Left renal pelvis (tissue), 4 donors: ENCODE measurements around the gene PLCZ1. TPM values are rescaled to one million over a fixed set of nuclear protein-coding genes. Genes with fewer than 3 reads are reported as not detected.

Experiments
- DNase-seq, 4 donors: peaks; one replicate each; pipeline ENCODE4 v3.0.0-alpha.2; 2013; ENCODE audit warnings: low read depth in 4 of 4, low spot score in 3 of 4
- polyA plus RNA-seq, 4 donors: library from polyadenylated mRNA; unstranded; fragments of 120-200 nt; gene quantifications; one replicate each; pipeline ENCODE4 v1.2.1, GENCODE V29; 2013; ENCODE audit not compliant: insufficient read length in 4 of 4

PLCZ1 gene
- polyA plus RNA-seq, 4 donors, result 0.23 to 0.73 (median 0.61) TPM; not detected in 1

DNA sequence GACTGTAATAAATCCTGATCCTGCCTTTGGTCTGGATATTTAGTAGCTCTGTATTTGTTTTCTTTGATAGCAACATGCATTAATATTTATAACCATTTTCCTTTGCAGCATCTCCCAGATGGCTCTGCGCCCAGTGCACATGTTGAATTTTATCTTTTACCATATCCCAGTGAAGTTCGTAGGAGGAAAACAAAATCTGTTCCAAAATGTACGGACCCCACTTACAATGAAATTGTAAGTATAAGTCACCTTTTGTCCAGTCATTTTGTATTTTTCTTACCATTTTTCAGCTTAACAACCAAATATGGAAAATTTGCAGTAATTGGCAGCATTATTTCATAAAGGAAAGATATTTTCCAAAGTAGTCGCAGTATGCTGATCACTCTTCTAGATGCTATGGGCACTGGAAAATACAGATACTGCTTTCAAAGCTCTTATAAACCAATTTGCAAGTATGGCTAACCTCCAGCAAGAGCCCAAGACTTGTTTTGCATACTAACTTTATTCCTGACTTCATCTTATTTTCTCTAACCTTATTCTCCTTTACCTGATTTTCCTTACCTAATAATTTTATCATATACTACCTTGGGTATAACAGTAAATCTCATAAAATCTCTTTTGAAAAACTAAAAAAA is 97.4 kb downstream of the PLCZ1 start:
- no peak for DNase-seq

DNA sequence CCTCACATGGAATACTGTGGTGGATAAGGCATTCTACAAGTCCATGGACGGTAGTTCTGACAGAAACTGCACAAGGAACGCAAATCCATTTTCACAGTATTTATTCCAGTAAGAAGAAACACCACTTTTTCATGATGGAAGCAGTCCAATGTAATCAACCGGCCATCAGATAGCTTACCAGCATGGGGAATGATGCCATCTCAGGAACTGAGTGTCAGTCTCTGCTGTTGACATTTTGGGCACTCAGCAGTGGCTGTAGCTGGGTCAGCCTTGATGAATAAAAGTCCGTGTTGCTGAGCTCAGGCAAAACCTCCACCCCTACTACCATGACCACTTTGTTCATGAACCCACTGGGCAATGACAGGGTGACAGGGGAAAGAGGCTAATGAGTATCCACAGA is 103.4 kb downstream of the PLCZ1 start:
- no peak for DNase-seq

Other genes with a start within 250 kb of the PLCZ1 start
- under 1 TPM in 2 of 4 donors, not detected in 2; 0.16 to 0.50 TPM for gene CAPZA3, start 107 bp upstream of the PLCZ1 start, polyA plus RNA-seq